Subcutaneous abdominal adipose tissue (tissue), 5 donors: Measurements from ENCODE around the gene FGFR2.

Experiments used
- H3K27ac ChIP-seq: one replicate; pipeline ENCODE4 v1.7.0; 2013; ENCODE audit warnings: low read depth, mild to moderate bottlenecking, inconsistent platforms, low read length, moderate library complexity
- H3K27me3 ChIP-seq, 5 donors: one replicate each; pipeline ENCODE4 v1.7.0; 2013; ENCODE audit warnings: low read length in 5 of 5, inconsistent platforms in 1 of 5; ENCODE audit not compliant: control insufficient read depth in 5 of 5, insufficient read depth in 4 of 5
- H3K36me3 ChIP-seq, 5 donors: one replicate each; pipeline ENCODE4 v1.7.0; 2013; ENCODE audit warnings: low read length in 5 of 5; ENCODE audit not compliant: control insufficient read depth in 5 of 5, insufficient read depth in 5 of 5
- H3K4me1 ChIP-seq, 5 donors: one replicate each; pipeline ENCODE4 v1.7.0; 2013; ENCODE audit warnings: low read length in 5 of 5, mild to moderate bottlenecking in 3 of 5, moderate library complexity in 1 of 5; ENCODE audit not compliant: control insufficient read depth in 5 of 5, insufficient read depth in 5 of 5
- H3K4me3 ChIP-seq, 5 donors: one replicate each; pipeline ENCODE4 v1.7.0; 2013; ENCODE audit warnings: low read length in 5 of 5, low read depth in 1 of 5
- H3K9ac ChIP-seq, 5 donors: one replicate each; pipeline ENCODE4 v1.7.0; 2013; ENCODE audit warnings: low read length in 5 of 5, mild to moderate bottlenecking in 4 of 5, moderate library complexity in 3 of 5
- H3K9me3 ChIP-seq, 5 donors: one replicate each; pipeline ENCODE4 v1.7.0; 2013; ENCODE audit warnings: low read length in 5 of 5; ENCODE audit not compliant: control insufficient read depth in 5 of 5
- donor health status: healthy.
- donor health status: healthy.
- donor health status: healthy.
- donor health status: healthy.
- donor health status: healthy.

The FGFR2 gene

DNA sequence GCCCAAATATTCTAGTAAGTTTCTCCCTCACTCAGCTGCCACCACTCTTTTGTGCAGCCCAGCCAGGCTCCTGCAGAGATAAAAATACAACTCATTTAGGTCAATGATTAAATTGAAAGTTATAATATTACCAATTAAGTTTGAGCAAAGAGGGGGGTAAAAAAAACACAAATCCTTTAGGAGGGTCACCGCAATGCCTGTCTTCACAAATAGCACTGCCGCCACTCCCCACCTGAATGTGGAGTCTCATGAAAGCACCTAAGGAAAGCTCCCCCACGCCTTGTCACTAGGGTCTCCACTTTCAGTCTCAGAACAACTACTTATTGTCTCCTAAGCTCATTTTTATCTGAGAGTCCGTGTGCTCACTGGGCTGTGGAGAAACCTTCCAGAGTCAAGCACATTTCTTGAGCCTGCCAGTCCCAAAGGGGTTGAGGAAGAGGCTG is 148.7 kb downstream of the FGFR2 start:
- H3K4me3 ChIP-seq: no peak overlapping the region
- H3K27ac ChIP-seq: no peak overlapping the region
- H3K27me3 ChIP-seq: peaks cover 0 to 3% (median 0%) of the 10 kb centered on the region in 5 donors
- no peaks in the 10 kb centered on the region for H3K36me3 ChIP-seq
- no peaks in the 10 kb centered on the region for H3K9me3 ChIP-seq
- no peaks in the 10 kb centered on the region for H3K4me1 ChIP-seq
- no peak overlapping the region for H3K9ac ChIP-seq

DNA sequence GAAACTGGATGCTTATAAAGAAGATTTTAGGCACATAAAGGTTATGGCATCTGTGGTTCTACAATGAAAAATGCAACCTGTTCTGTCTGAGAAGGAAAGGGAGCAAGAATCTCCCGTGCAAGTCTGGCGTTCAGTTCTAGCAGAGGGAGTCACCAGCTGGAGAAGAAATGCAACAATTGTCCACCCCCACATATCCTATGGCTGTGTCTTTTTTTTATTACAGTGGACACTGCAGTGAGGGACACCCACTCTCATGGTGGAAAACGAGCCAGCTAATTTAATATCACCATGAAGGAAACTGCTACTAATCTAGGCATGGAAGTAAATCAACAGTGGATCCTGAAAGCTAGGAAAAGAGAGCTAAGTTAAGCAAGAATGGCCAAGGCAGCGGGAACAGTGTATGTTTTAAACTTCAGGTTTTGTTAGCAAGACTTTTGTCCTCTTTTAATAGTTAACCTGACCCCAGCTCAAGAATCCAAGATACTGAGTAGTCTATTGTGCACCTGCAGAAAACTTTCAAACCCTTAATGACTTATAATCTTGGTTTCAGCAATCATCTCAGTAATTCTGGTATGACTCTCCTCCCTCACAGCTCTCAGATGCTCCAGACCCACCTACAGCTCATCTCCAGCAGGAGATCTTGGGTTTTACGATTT is 149.3 kb downstream of the FGFR2 start:
- H3K9ac ChIP-seq: no peak overlapping the region
- no peaks in the 10 kb centered on the region for H3K36me3 ChIP-seq

DNA sequence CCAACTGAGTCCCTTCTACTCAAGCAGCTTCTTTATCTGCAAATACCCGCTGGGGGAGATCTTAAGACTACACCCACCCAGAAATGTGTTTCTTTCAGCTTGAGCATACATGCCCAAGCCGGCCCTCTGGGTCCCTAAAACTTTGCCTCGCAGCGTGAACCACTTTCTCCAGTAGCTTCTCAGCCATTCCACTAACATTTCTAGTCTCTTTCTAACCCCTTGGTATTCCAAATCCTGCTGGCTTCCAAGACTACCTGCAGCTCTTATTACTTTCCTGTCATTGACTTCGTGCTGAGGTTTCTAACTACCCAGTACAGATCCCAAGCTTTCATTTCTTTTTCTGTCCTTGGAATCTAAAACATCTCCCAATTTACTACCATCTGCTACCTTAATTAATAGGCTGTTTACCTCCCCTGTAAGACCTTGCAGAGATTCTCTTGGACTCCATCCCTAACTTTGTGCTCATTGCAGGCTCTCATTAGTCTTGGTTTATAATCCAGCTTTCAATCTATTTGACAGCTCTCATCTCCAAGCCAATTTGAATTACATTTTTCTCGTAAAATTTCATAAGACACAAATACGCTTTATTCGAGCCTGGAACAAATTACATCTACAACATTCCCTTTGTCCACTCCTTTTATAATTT is 153.6 kb downstream of the FGFR2 start:
- H3K36me3 ChIP-seq: no peaks in the 10 kb centered on the region
- no peak overlapping the region for H3K4me3 ChIP-seq
- H3K27me3 ChIP-seq: peaks cover 0 to 3% (median 0%) of the 10 kb centered on the region in 5 donors
- no peak overlapping the region for H3K27ac ChIP-seq
- peaks cover 0 to 6% (median 0%) of the 10 kb centered on the region in 5 donors for H3K4me1 ChIP-seq
- no peak overlapping the region for H3K9ac ChIP-seq
- no peaks in the 10 kb centered on the region for H3K9me3 ChIP-seq

More for the DNA sequence above, 149.3 kb downstream of the FGFR2 start:
- no peak overlapping the region for H3K4me3 ChIP-seq
- H3K4me1 ChIP-seq: no peaks in the 10 kb centered on the region
- no peaks in the 10 kb centered on the region for H3K9me3 ChIP-seq
- peaks cover 0 to 3% (median 0%) of the 10 kb centered on the region in 5 donors for H3K27me3 ChIP-seq
- H3K27ac ChIP-seq: no peak overlapping the region

DNA sequence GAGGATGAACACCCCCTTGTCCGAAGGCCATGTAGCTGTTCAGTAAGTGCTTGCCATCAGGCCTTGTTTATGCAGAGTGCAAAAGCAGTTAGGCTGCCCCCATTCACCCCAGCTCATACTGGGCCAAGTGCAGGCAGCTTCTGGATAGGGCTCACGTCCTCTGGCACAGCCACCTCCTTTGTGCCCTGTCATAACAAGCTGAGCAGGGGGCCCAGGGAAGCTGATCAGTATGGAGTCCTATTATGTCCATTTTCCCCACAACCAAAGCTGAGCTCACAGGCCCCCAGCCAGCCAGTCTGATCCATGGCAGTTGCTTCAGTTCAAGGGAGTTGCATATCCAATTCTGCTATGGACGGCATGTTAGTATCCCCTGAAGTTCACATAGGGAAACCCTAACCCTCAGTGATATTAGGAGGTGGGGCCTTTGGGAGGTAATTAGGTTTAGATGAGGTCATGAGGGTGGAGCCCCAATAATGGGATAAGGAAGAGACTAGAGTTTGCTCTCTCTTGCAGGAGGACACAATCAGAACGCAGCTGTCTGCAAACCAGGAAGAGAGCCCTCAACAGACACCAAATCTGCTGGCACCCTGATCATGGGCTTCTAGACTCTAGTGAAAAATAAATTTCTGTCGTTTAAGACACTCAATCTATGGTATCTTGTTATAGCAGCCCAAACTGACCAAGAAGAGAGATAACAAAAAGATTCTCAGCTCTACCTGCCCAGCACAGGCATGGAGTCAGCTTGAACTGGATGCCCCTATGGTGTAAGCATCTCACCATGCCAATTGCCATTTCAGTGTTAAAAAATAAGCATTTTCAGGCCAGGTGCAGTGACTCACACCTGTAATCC is 155.9 kb downstream of the FGFR2 start:
- no peak overlapping the region for H3K4me3 ChIP-seq
- no peaks in the 10 kb centered on the region for H3K9me3 ChIP-seq
- H3K4me1 ChIP-seq: peaks cover 0 to 26% (median 11%) of the 10 kb centered on the region in 5 donors
- H3K36me3 ChIP-seq: no peaks in the 10 kb centered on the region
- no peak overlapping the region for H3K27ac ChIP-seq
- peaks cover 0 to under 1% (median 0%) of the 10 kb centered on the region in 5 donors for H3K27me3 ChIP-seq
- no peak overlapping the region for H3K9ac ChIP-seq

DNA sequence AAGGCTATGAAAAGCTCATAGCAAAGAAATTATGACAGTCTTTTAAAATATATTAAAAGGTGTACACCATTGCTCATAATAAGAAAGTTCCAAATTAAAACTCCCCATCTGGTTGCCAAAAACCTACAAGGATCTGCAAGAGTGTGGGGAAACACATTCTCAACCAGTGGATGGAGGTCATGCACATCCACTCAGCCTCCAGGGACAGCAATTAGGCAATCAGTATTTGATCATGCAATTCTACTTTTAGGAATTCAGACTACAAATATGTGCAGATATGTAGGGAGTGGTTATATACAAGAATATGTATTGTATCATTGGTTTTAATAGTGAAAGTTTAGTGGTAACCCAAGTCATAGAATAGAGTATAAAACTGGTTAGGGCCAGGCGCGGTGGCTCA is 157.8 kb downstream of the FGFR2 start:
- Histone ChIP-seq H3K4me1 (peaks cover 0 to 30% (median 16%) of the 10 kb centered on the region in 5 donors), H3K27me3 (no peaks in the 10 kb centered on the region), H3K9ac (no peak overlapping the region), H3K4me3 (no peak overlapping the region), H3K27ac (no peak overlapping the region), H3K36me3 (no peaks in the 10 kb centered on the region), H3K9me3 (no peaks in the 10 kb centered on the region)

DNA sequence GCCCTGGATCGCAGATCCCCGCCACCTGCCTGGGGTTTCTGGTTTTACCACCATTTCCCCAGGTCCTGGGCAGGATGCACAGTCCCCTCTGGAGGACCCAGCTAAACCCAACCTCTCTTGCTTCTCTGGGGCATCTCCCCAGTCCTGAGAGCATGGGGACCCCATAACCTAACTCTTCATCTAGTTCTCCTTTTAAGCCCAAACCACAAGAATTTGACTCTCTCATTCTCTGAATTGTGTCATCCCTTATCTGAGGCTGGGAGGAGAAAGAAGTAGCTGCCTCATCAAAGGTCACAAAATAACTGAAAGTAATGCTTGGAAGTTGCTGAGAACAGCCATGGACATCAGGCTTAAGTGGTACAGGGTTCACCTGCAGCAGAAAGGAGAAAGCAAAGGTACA is 159.9 kb downstream of the FGFR2 start:
- Histone ChIP-seq H3K4me3 (no peak overlapping the region), H3K27me3 (no peaks in the 10 kb centered on the region)

DNA sequence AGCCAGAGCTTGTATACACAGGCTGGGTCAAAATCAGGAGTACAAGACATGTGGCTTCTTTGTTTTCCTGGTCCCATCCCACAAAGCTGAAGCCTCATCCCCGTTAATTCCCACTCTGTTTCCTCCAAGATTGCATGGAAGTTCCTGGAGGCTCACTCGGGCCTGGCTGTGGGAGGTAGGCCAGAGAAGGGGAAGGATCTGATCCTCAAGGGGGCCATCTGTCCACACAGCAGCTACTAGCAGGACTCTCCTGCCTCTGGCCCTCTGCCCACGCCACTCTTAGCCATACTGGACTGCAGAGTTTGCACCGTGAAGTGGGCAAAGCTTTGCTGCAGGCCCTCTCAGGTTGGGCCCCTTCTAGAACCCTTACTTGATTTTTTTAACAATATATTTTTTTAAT is 160.6 kb downstream of the FGFR2 start:
- Histone ChIP-seq H3K27me3 (no peaks in the 10 kb centered on the region), H3K4me3 (no peak overlapping the region), H3K4me1 (peaks cover 0 to 30% (median 16%) of the 10 kb centered on the region in 5 donors), H3K36me3 (no peaks in the 10 kb centered on the region), H3K9ac (no peak overlapping the region), H3K27ac (no peak overlapping the region), H3K9me3 (no peaks in the 10 kb centered on the region)

More for the DNA sequence above, 159.9 kb downstream of the FGFR2 start:
- Histone ChIP-seq H3K4me1 (peaks cover 0 to 30% (median 16%) of the 10 kb centered on the region in 5 donors), H3K36me3 (no peaks in the 10 kb centered on the region), H3K27ac (no peak overlapping the region), H3K9ac (no peak overlapping the region), H3K9me3 (no peaks in the 10 kb centered on the region)

DNA sequence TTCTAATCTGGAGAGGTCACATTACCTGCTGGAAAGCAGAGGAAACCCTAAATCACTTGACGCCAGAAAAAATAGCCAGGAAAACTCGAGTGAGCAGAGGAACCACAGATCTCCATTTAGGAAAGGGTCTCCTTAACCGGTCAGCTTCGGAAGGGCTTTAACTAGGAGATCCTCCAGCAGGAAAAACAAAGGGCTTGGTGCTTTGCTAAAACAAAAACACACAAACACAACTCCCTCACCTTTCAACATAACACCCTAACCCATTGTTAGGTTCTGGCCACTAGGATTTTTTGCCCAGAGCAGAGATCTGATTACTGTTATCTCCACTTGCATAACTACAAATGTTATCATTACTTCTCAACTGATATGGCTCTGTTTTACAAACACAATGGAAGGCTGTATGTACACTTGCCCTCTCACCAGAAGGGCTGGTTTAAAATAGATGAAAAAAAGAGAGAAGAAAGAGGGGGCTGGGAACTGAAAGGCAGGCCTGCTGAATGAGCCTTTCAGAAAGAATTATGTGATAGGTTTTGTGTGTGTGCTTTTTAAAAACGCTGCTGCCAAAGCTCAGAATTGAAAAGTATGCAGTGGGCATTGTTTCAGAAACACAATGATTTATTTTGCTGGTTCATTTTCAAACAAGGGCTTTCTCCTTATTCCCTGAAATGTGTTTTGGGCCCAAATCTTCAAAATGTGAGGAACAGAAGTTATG is 161.5 kb downstream of the FGFR2 start:
- H3K27ac ChIP-seq: no peak overlapping the region

DNA sequence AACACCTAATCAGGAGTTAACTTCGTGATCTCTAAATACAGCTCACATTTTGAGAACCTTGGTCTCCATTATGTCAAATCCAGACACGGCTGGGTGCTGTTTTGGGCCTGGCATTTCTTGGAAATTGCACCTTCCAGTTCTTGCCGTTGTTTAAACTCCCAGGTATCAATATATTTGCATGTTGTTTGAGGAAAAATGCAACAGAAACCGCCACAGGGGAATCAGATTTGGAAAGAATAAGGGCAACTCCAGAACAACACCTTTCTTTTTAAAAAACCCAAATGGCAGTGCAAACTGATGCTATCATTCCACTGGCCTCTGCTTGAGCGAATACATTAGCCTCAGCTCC is 162.0 kb downstream of the FGFR2 start:
- H3K27me3 ChIP-seq: no peaks in the 10 kb centered on the region
- peaks cover 0 to 30% (median 16%) of the 10 kb centered on the region in 5 donors for H3K4me1 ChIP-seq
- H3K27ac ChIP-seq: no peak overlapping the region
- H3K9ac ChIP-seq: no peak overlapping the region
- H3K4me3 ChIP-seq: no peak overlapping the region
- no peaks in the 10 kb centered on the region for H3K9me3 ChIP-seq
- no peaks in the 10 kb centered on the region for H3K36me3 ChIP-seq

More for the DNA sequence above, 161.5 kb downstream of the FGFR2 start:
- H3K4me3 ChIP-seq: no peak overlapping the region
- H3K4me1 ChIP-seq: peaks cover 0 to 30% (median 16%) of the 10 kb centered on the region in 5 donors
- no peaks in the 10 kb centered on the region for H3K36me3 ChIP-seq
- H3K9me3 ChIP-seq: no peaks in the 10 kb centered on the region
- H3K9ac ChIP-seq: no peak overlapping the region
- no peaks in the 10 kb centered on the region for H3K27me3 ChIP-seq
